H1 (cell line): ENCODE data around the gene SERTAD2. TPM values are rescaled to one million over a fixed set of nuclear protein-coding genes. Genes with fewer than 3 reads are reported as not detected.

ENCODE experiments used
- CTCF ChIA-PET: fragments of 300-600 bp; sonication (Branson Sonifier 250); formaldehyde crosslinking; loops from one replicate; lab custom pipeline; 2021; ENCODE audit not compliant: partially characterized antibody; lab: Charles Lee
- POLR2A ChIA-PET: fragments of 300-600 bp; sonication (Branson Sonifier 250); formaldehyde crosslinking; loops from one replicate; lab custom pipeline; 2021; ENCODE audit warnings: inconsistent platforms; ENCODE audit not compliant: partially characterized antibody; lab: Charles Lee
- DNase-seq, 2 experiments: peaks; one replicate each; pipeline versions ENCODE4 v3.0.0 to v3.0.0-alpha.2; 2010 to 2022; ENCODE audit warnings: low spot score in 2 of 2, low read depth in 1 of 2, mixed read lengths in 1 of 2
- FAIRE-seq: peaks from 2 replicates; lab custom pipeline; 2011; peaks lifted over from hg19 to GRCh38; lab: Jason Lieb, UNC
- H2AFZ ChIP-seq: 2 replicates; pipeline ENCODE4 v1.8.1; 2012; ENCODE audit warnings: low read length, inconsistent platforms
- H2AK5ac ChIP-seq: 2 replicates; pipeline ENCODE4 v1.6.1; 2013; ENCODE audit warnings: low read depth, low read length
- H2BK120ac ChIP-seq: replicated peaks from 2 replicates; pipeline ENCODE3; 2013; ENCODE audit warnings: low read depth, low read length, inconsistent platforms
- H2BK12ac ChIP-seq: 2 replicates; pipeline ENCODE4 v1.6.1; 2013; ENCODE audit warnings: low read depth, low read length
- H2BK15ac ChIP-seq: 2 replicates; pipeline ENCODE4 v1.6.1; 2013; ENCODE audit warnings: low read length
- H2BK20ac ChIP-seq: 2 replicates; pipeline ENCODE4 v1.6.1; 2013; ENCODE audit warnings: low read length
- H2BK5ac ChIP-seq: 2 replicates; pipeline ENCODE4 v1.6.1; 2013; ENCODE audit warnings: low read depth, low read length
- H3K14ac ChIP-seq: 2 replicates; pipeline ENCODE4 v1.6.1; 2013; ENCODE audit warnings: inconsistent platforms; ENCODE audit not compliant: insufficient read length
- H3K18ac ChIP-seq: 2 replicates; pipeline ENCODE4 v1.6.1; 2013; ENCODE audit warnings: low read length; ENCODE audit errors: extremely low read depth
- H3K23ac ChIP-seq: 2 replicates; pipeline ENCODE4 v1.6.1; 2013; ENCODE audit warnings: inconsistent platforms; ENCODE audit not compliant: insufficient read length
- H3K23me2 ChIP-seq: 2 replicates; pipeline ENCODE4 v1.6.1; 2013; ENCODE audit warnings: low read depth, low read length
- H3K27ac ChIP-seq: 2 replicates; pipeline ENCODE4 v1.6.1; 2011; ENCODE audit warnings: low read depth, low read length, inconsistent platforms
- H3K27me3 ChIP-seq, 4 experiments: replicated peaks in 1 of 4; 1 replicate in 1 of 4; 2 replicates in 3 of 4; pipeline versions ENCODE4 v1.6.1 to v1.8.1; 2011 to 2013; ENCODE audit warnings: low read length in 3 of 4, mild to moderate bottlenecking in 3 of 4, inconsistent platforms in 2 of 4, mixed read lengths in 2 of 4, moderate library complexity in 1 of 4; ENCODE audit not compliant: control insufficient read depth in 3 of 4, insufficient read depth in 3 of 4; ENCODE audit errors: extremely low read depth in 1 of 4
- H3K36me3 ChIP-seq, 4 experiments: 2 replicates each; pipeline versions ENCODE4 v1.6.1 to v1.8.1; 2011 to 2013; ENCODE audit warnings: mild to moderate bottlenecking in 4 of 4, low read length in 3 of 4, moderate library complexity in 2 of 4, control low read depth in 1 of 4, inconsistent platforms in 1 of 4; ENCODE audit not compliant: insufficient read depth in 4 of 4, control insufficient read depth in 2 of 4
- H3K4ac ChIP-seq: replicated peaks from 2 replicates; pipeline ENCODE3; 2013; ENCODE audit warnings: low read length, low read depth, mixed read lengths, inconsistent platforms; ENCODE audit not compliant: insufficient read length
- H3K4me1 ChIP-seq, 4 experiments: replicated peaks in 1 of 4; 1 replicate in 1 of 4; 2 replicates in 3 of 4; pipeline versions ENCODE4 v1.6.1 to v1.8.1; 2011 to 2013; ENCODE audit warnings: low read length in 3 of 4, inconsistent platforms in 2 of 4, mixed read lengths in 1 of 4; ENCODE audit not compliant: insufficient read depth in 4 of 4, control insufficient read depth in 3 of 4
- H3K4me2 ChIP-seq, 2 experiments: 2 replicates each; pipeline versions ENCODE4 v1.6.1 to v1.8.1; 2011 to 2013; ENCODE audit warnings: low read depth in 2 of 2, low read length in 2 of 2, control low read depth in 1 of 2, inconsistent platforms in 1 of 2, mild to moderate bottlenecking in 1 of 2; ENCODE audit not compliant: insufficient read depth in 1 of 2
- H3K4me3 ChIP-seq, 4 experiments: fragments of 200-600, 300-600 bp in 1 of 4; sonication (generic), shearing (Covaris generic), sonication (Bioruptor Twin) in 1 of 4; 2 replicates each; pipeline versions ENCODE4 v1.5.1 to v1.8.1; 2011 to 2016; ENCODE audit warnings: low read length in 4 of 4, low read depth in 3 of 4, control low read depth in 2 of 4, inconsistent platforms in 2 of 4, mild to moderate bottlenecking in 2 of 4, mixed read lengths in 1 of 4, moderate library complexity in 1 of 4; ENCODE audit not compliant: insufficient read depth in 2 of 4; ENCODE audit errors: extremely low read depth in 1 of 4
- H3K56ac ChIP-seq: replicated peaks from 2 replicates; pipeline ENCODE3; 2013; ENCODE audit warnings: low read depth, mild to moderate bottlenecking, mixed read lengths, low read length, inconsistent platforms; ENCODE audit not compliant: insufficient read length
- H3K79me1 ChIP-seq: 2 replicates; pipeline ENCODE4 v1.6.1; 2013; ENCODE audit warnings: low read depth, low read length, control low read depth
- H3K79me2 ChIP-seq, 2 experiments: 2 replicates each; pipeline versions ENCODE4 v1.6.1 to v1.8.1; 2012 to 2013; ENCODE audit warnings: low read length in 2 of 2, mild to moderate bottlenecking in 2 of 2, inconsistent platforms in 1 of 2; ENCODE audit not compliant: insufficient read depth in 2 of 2, control insufficient read depth in 1 of 2
- H3K9ac ChIP-seq, 4 experiments: replicated peaks in 1 of 4; 1 replicate in 1 of 4; 2 replicates in 3 of 4; pipeline versions ENCODE4 v1.6.1 to v1.8.1; 2011 to 2013; ENCODE audit warnings: low read depth in 3 of 4, low read length in 3 of 4, control low read depth in 2 of 4, mild to moderate bottlenecking in 2 of 4, moderate library complexity in 2 of 4, inconsistent platforms in 1 of 4; ENCODE audit errors: extremely low read depth in 1 of 4
- H3K9me3 ChIP-seq, 2 experiments: 2 replicates each; pipeline versions ENCODE4 v1.6.1 to v1.8.1; 2012 to 2013; ENCODE audit warnings: mild to moderate bottlenecking in 2 of 2, moderate library complexity in 2 of 2, control low read depth in 1 of 2, inconsistent platforms in 1 of 2, low read depth in 1 of 2, low read length in 1 of 2, mixed read lengths in 1 of 2; ENCODE audit not compliant: insufficient read depth in 2 of 2
- H4K20me1 ChIP-seq, 2 experiments: replicated peaks in 1 of 2; 2 replicates each; pipeline versions ENCODE3 to v1.8.1; 2011 to 2013; ENCODE audit warnings: inconsistent platforms in 2 of 2, low read length in 2 of 2, mild to moderate bottlenecking in 1 of 2; ENCODE audit not compliant: insufficient read depth in 2 of 2, control insufficient read depth in 1 of 2
- H4K5ac ChIP-seq: 2 replicates; pipeline ENCODE4 v1.6.1; 2013; ENCODE audit warnings: low read length, low read depth, mixed read lengths, inconsistent platforms; ENCODE audit not compliant: insufficient read length
- H4K8ac ChIP-seq: 2 replicates; pipeline ENCODE4 v1.8.0; 2013; ENCODE audit warnings: mild to moderate bottlenecking, moderate library complexity, low read length, inconsistent platforms; ENCODE audit not compliant: insufficient read depth; ENCODE audit errors: extremely low read depth
- H4K91ac ChIP-seq: replicated peaks from 2 replicates; pipeline ENCODE3; 2013; ENCODE audit warnings: low read length, mixed read lengths, inconsistent platforms; ENCODE audit not compliant: insufficient read length
- ATF3 ChIP-seq: IDR thresholded peaks from 2 replicates; pipeline ENCODE4 v1.6.1; 2011; ENCODE audit warnings: low read depth, mild to moderate bottlenecking, low read length; ENCODE audit not compliant: insufficient read depth
- CHD2 ChIP-seq: IDR thresholded peaks from 2 replicates; pipeline ENCODE4 v1.6.1; 2012; ENCODE audit warnings: low read length, improper control_type of control experiment
- CTBP2 ChIP-seq: IDR thresholded peaks from 2 replicates; pipeline ENCODE4 v1.7.0; 2011; ENCODE audit warnings: borderline replicate concordance, mild to moderate bottlenecking, moderate library complexity, mixed read lengths, low read length; ENCODE audit not compliant: insufficient read depth, insufficient read length
- E2F6 ChIP-seq: IDR thresholded peaks from 2 replicates; pipeline ENCODE4 v1.6.1; 2012; ENCODE audit warnings: inconsistent platforms
- HDAC2 ChIP-seq, 2 experiments: fragments of 300-600 bp in 1 of 2; sonication (generic) in 1 of 2; IDR thresholded peaks; 2 replicates each; pipeline ENCODE4 v1.6.1; 2011 to 2012; ENCODE audit warnings: low read depth in 2 of 2, low read length in 2 of 2, mild to moderate bottlenecking in 2 of 2, moderate library complexity in 2 of 2, borderline replicate concordance in 1 of 2, inconsistent platforms in 1 of 2
- PHF8 ChIP-seq: fragments of 200-600 bp; sonication (generic); conservative IDR thresholded peaks from 2 replicates; pipeline ENCODE4 v1.7.1; 2012; ENCODE audit warnings: low read depth, mild to moderate bottlenecking, inconsistent platforms, low read length, moderate library complexity
- RXRA ChIP-seq: IDR thresholded peaks from 2 replicates; pipeline ENCODE4 v1.6.1; 2011; ENCODE audit warnings: low read depth, mild to moderate bottlenecking, low read length, moderate library complexity; ENCODE audit not compliant: insufficient read depth
- SIRT6 ChIP-seq: IDR thresholded peaks from one replicate; pipeline ENCODE4 v1.7.1; 2012; ENCODE audit warnings: low read length, inconsistent platforms
- TEAD4 ChIP-seq: IDR thresholded peaks from 2 replicates; pipeline ENCODE4 v1.6.1; 2012; ENCODE audit warnings: low read depth, low read length, inconsistent platforms, mixed read lengths
- USF2 ChIP-seq: IDR thresholded peaks from 2 replicates; pipeline ENCODE4 v1.6.1; 2011; ENCODE audit warnings: low read length, improper control_type of control experiment
- YY1 ChIP-seq: IDR thresholded peaks from 2 replicates; pipeline ENCODE4 v1.6.1; 2011; ENCODE audit warnings: low read depth, mild to moderate bottlenecking, low read length
- ZNF274 ChIP-seq: IDR thresholded peaks from 2 replicates; pipeline ENCODE4 v1.7.0; 2012; ENCODE audit warnings: low read length, borderline replicate concordance; ENCODE audit errors: extremely low read depth
- polyA plus RNA-seq, 7 experiments: library from polyadenylated mRNA; depleted of rRNA in 3 of 7; stranded (reverse) in 5 of 7; unstranded in 2 of 7; fragments of >200 nt in 5 of 7; fragments of 200-250 nt in 2 of 7; gene quantifications; 1 replicate in 5 of 7; 2 replicates in 1 of 7; 4 replicates in 1 of 7; pipeline versions ENCODE4 v1.2.1 to v1.2.3, GENCODE V29; 2011 to 2013; ENCODE audit warnings: missing spikeins in 2 of 7, mixed read lengths in 2 of 7
- total RNA-seq: library from RNA; stranded (reverse); fragmentation: NEBNext Ultra II Directional; extraction: Animal tissue kit (Norgen Biotek cat#: 25700); gene quantifications from 2 replicates; pipeline ENCODE4 v1.2.1, GENCODE V29; 2021

SERTAD2 gene
- total and polyA plus RNA-seq, 2 of the 8 experiments (the other 6 are each of a cell fraction or from before 2014, with no cell fraction given), result 2.9 to 4.5 TPM

- Histone ChIP-seq H4K91ac (no peak overlapping the region), H3K56ac (no peak overlapping the region), H3K27me3 (no peaks in the 10 kb centered on the region), H4K5ac (no peak overlapping the region), H3K23me2 (no peaks in the 10 kb centered on the region), H3K23ac (no peak overlapping the region), H3K14ac (no peak overlapping the region), H2BK20ac (no peak overlapping the region), H3K4ac (no peak overlapping the region), H3K36me3 (peaks cover 0 to 13% (median 2%) of the 10 kb centered on the region in 4 experiments; a peak in 3 of 8 replicates), H2BK15ac (no peak overlapping the region), H2BK12ac (no peak overlapping the region), H3K4me2 (no peak overlapping the region), H3K4me1 (no peaks in the 10 kb centered on the region), H3K18ac (no peak overlapping the region), H3K27ac (no peak overlapping the region), H2AFZ (no peak overlapping the region), H3K79me1 (no peaks in the 10 kb centered on the region), H4K8ac (no peak overlapping the region), H2AK5ac (no peak overlapping the region), H3K9ac (no peak overlapping the region), H3K9me3 (no peaks in the 10 kb centered on the region), H3K4me3 (no peak overlapping the region), H3K79me2 (no peaks in the 10 kb centered on the region), H4K20me1 (no peaks in the 10 kb centered on the region), H2BK120ac (no peak overlapping the region), H2BK5ac (no peak overlapping the region)
- CTCF ChIA-PET, result interaction anchor here (0.6 to 4.4 kb wide), 29 partner anchors 8 to 369 kb away, joined by 3 to 28 read pairs (median 4); partner anchors contain the start of gene SERTAD2
- POLR2A ChIA-PET, result interaction anchor here (1.4 kb wide), 1 partner anchor 16 kb away, joined by 3 read pairs; no protein-coding TSS in a partner anchor
- no peak for DNase-seq
- FAIRE-seq, result no peak
- TF ChIP-seq PHF8 (no peak), USF2 (no peak), HDAC2 (IDR thresholded peaks at IDR 0.05; ENCODE audit: borderline replicate concordance in 1 of 2, low read depth in 2 of 2, low read length in 2 of 2) (no peak), TEAD4 (no peak), ATF3 (no peak), ZNF274 (no peak), CTBP2 (no peak), E2F6 (no peak), CHD2 (no peak), YY1 (no peak), SIRT6 (no peak), RXRA (no peak)
Observed at GRCh38 chr2:64587561-64587960, 66.2 kb downstream of the SERTAD2 start.
